Astrocyte (in vitro differentiated cells and primary cell): ENCODE measurements around the gene PARD3B.

Experiments used
- CTCF ChIP-seq: IDR thresholded peaks from 2 replicates; pipeline ENCODE4 v1.5.1; 2011; ENCODE audit warnings: low read depth, mild to moderate bottlenecking, inconsistent platforms, low read length, moderate library complexity; ENCODE audit not compliant: insufficient read depth
- EZH2 ChIP-seq: IDR thresholded peaks from 2 replicates; pipeline ENCODE4 v1.6.1; 2012; ENCODE audit warnings: mild to moderate bottlenecking, low read length, inconsistent platforms; ENCODE audit not compliant: insufficient read depth

GRCh38 chr2:204503869-204504268 is 41.4 kb upstream of the PARD3B start:
- TF ChIP-seq CTCF: no peak
- no peak for TF ChIP-seq EZH2
